ENCODE data around the gene MACF1. TPM values are rescaled to one million over a fixed set of nuclear protein-coding genes. Genes with fewer than 3 reads are reported as not detected.

Gene MACF1
- total RNA-seq, 1 experiment from 2014 or later: 190 TPM

DNA sequence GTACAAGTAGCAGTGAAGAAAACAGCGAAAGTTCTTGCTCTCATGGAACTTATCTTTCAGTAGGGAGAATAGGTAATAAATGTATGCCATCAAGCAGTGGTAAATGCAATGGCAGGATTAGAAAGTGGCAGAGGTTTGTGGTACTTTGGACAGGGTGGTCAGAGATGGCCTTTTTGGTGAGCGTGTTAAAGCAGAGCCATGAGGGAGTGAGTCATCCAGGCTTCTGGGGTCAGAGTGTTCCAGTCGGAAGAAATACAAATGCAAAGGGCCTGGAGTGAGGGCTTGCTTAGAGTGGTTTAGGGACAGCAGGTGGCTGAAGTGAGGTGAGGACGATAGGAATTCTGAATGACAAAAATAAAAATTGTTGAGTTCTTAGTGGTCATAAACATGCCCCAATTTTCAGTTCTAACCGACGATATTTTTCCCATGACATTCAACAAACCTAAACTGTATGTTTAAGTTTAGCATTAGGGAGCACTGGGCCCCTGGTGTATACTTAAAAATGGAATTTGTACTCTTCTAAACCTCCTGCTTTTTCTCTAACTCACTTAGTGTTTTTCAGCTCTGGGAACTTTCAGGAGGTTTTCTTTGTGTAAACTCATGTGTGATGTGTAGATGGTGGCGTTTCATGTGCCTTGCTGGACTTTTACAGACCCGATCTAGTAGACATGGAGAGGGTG, 78.2 kb downstream of the MACF1 start:
- H3K9me3 ChIP-seq (ENCODE audit: control insufficient read depth, low read depth, low read length): no peaks in the 10 kb centered on the region
- H3K9ac ChIP-seq (ENCODE audit: extremely low read depth, insufficient read length, low read length): no peak overlapping the region
- H2BK12ac ChIP-seq (ENCODE audit: insufficient read length, low read depth, low read length): no peak overlapping the region
- no peak overlapping the region for H3T11ph ChIP-seq (ENCODE audit: low read length)
- H2BK5ac ChIP-seq (ENCODE audit: insufficient read length, low read length): no peak overlapping the region
- H4K5ac ChIP-seq (ENCODE audit: insufficient read length, low read depth, low read length): no peak overlapping the region
- H3K4me2 ChIP-seq (ENCODE audit: insufficient read depth, insufficient read length, low read length): no peak overlapping the region
- H2AFZ ChIP-seq (ENCODE audit: low read length): no peak overlapping the region
- no peak overlapping the region for H3K23ac ChIP-seq (ENCODE audit: insufficient read length, low read depth, low read length)
- H4K20me1 ChIP-seq (ENCODE audit: control insufficient read depth, insufficient read depth, insufficient read length): no peaks in the 10 kb centered on the region
- no peak for DNase-seq
- H3K14ac ChIP-seq (ENCODE audit: insufficient read depth, low read length): no peak overlapping the region
- Mint-ChIP-seq H3K9me3 (no peaks in the 10 kb centered on the region), H3K27me3 (ENCODE audit: low read depth) (no peaks in the 10 kb centered on the region), H3K4me3 (no peak overlapping the region), H3K27ac (peak overlapping the region; percentile 10 to 84 (median 58); a peak in 4 of 7 replicates), H3K36me3 (ENCODE audit: insufficient read depth in 1 of 3, low read depth in 3 of 3) (peaks cover 30 to 54% (median 53%) of the 10 kb centered on the region in 3 experiments; a peak in 6 of 7 replicates), H3K4me1 (peaks cover 24 to 26% of the 10 kb centered on the region in 2 experiments)
- no peak overlapping the region for H2BK15ac ChIP-seq (ENCODE audit: low read depth, low read length)
- WGBS (ENCODE audit: extremely low coverage, insufficient read length, low lambda C conversion rate): no CpG with 5 or more reads among the region's 8 CpGs
- H2AK5ac ChIP-seq (ENCODE audit: insufficient read length, low read length): no peak overlapping the region
- H4K91ac ChIP-seq (ENCODE audit: insufficient read length, low read depth, low read length): no peak overlapping the region
- no peak overlapping the region for H2BK20ac ChIP-seq (ENCODE audit: low read depth, low read length, poor library complexity, severe bottlenecking)
- no peaks in the 10 kb centered on the region for H3K23me2 ChIP-seq (ENCODE audit: insufficient read length, low read depth, low read length, poor library complexity, severe bottlenecking)
- no peak overlapping the region for H2BK120ac ChIP-seq (ENCODE audit: low read depth, low read length, poor library complexity, severe bottlenecking)
- H3K79me1 ChIP-seq (ENCODE audit: insufficient read depth, low read depth, low read length, poor library complexity, severe bottlenecking): peaks cover 5% of the 10 kb centered on the region
- H3K79me2 ChIP-seq (ENCODE audit: insufficient read depth, low read length): peaks cover 4% of the 10 kb centered on the region; the same call in 1 of the 2 replicates
- H3K4ac ChIP-seq (ENCODE audit: low read depth, low read length): no peak overlapping the region
- no peak overlapping the region for H4K8ac ChIP-seq (replicated peaks; ENCODE audit: insufficient read length, low read depth, low read length)
- no peaks in the 10 kb centered on the region for H3K27me3 ChIP-seq (ENCODE audit: insufficient read depth, low read length)
- H3K18ac ChIP-seq (ENCODE audit: insufficient read length, low read depth, low read length): no peak overlapping the region
- H3K56ac ChIP-seq (ENCODE audit: insufficient read length, low read depth, low read length): no peak overlapping the region
- no peak for TF ChIP-seq CTCF (conservative IDR thresholded peaks at IDR 0.05)
- peaks cover 3% of the 10 kb centered on the region; the same call in 1 of the 2 replicates for H3K4me1 ChIP-seq (ENCODE audit: insufficient read depth, low read length)
- H3K27ac ChIP-seq (ENCODE audit: insufficient read length, low read depth, low read length): no peak overlapping the region
